GM19372 (cell line): Measurements from ENCODE around the gene ROPN1.

Experiments
- ATAC-seq: cut with Tn5 transposase; IDR thresholded peaks from one replicate; pipeline ENCODE4 v1.9.1; 2021; ENCODE audit warnings: mild to moderate bottlenecking, low read depth, moderate library complexity; ENCODE audit not compliant: unreplicated experiment

The ROPN1 gene

GRCh38 chr3:123951522-123952447 is 40.1 kb downstream of the ROPN1 start:
- no peak for ATAC-seq

- no peak for ATAC-seq
These were observed 42.3 kb downstream of the ROPN1 start for GRCh38 chr3:123949641-123950040.

GRCh38 chr3:123948449-123948848 is 43.5 kb downstream of the ROPN1 start:
- no peak for ATAC-seq

- ATAC-seq = no peak
These were observed 44.4 kb downstream of the ROPN1 start for GRCh38 chr3:123947482-123947881.

DNA sequence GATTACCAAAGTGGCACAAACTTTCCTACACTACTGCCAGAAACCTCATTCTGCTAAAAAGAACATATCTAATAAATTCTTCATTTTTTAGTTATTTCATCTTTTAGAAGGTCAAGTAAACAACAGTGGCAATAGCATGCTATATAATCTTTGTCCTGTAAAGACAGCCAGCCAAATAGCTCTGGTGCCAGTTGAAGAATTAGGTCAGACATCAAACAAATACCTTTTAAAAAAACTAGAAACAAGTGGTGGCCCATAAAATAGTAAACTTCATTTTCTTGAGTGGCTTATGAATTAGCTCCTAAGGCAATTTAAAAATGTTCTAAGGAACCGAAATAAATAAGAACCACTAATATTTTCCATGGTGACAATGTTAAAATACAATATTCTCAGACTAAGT is 50.4 kb downstream of the ROPN1 start:
- no peak for ATAC-seq

DNA sequence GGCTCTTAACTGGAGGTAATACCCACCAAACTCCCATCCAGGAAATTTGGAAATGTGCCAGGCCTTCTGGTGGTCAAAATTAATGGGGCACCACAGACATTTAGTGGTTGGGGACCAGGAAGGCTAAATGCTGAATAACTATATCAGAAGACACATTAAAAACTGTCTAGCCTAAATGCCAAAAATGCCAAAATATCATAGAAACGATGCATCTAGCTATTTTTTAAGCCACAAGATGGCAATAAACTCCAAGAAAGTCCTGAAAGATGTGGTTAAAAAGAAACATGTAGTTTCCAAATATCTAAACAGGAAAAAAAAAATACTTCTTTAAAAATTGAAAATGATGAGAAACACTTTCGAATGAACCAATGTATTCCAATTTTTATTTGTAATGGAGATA is 50.8 kb downstream of the ROPN1 start:
- ATAC-seq = no peak

GRCh38 chr3:123939706-123940105 is 52.2 kb downstream of the ROPN1 start:
- no peak for ATAC-seq

- no peak for ATAC-seq
These were observed 55.5 kb downstream of the ROPN1 start for GRCh38 chr3:123936400-123936799.

- no peak for ATAC-seq
These were observed 56.1 kb downstream of the ROPN1 start for GRCh38 chr3:123935830-123936229.

GRCh38 chr3:123934250-123934649 is 57.7 kb downstream of the ROPN1 start:
- no peak for ATAC-seq

DNA sequence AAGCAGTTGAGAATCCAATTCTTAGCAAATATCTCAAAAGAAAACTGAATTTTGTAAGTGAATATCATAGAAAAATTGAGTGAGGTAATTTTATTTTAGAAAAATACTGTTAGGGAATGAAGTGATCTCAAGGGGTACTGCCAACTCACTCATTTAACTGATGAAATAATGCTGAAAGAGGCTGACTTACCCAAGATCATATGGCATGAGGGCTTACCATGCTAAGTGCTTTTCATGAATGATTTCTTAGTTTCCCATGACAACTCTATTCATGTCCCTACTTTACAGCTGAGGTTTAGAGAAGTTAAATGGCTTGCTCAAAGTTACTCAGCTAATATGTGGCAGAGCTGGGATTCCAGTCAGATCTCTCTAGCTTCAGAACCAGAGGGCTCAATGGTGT is 61.5 kb downstream of the ROPN1 start:
- no peak for ATAC-seq

GRCh38 chr3:123929325-123929724 is 62.6 kb downstream of the ROPN1 start:
- no peak for ATAC-seq

GRCh38 chr3:123926396-123926795 is 65.5 kb downstream of the ROPN1 start:
- ATAC-seq = no peak

DNA sequence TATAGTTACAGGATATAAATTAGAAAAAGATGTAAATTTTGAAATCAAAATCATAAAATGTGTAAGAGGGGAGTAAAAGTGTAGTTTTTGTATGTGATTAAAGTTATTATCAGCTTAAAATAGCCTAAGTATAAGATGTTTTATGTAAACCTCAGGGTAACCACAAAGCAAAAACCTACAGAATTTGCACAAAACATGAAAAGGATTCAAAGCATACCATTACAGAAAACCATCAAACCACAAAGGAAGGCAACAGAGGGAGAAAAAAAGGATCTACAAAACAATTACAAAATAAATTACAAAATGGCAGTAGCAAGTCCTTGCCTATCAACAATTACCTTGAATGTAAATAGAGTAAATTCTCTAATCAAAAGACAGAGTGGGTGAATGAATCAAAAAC is 71.1 kb downstream of the ROPN1 start:
- no peak for ATAC-seq

- no peak for ATAC-seq
These were observed 71.5 kb downstream of the ROPN1 start for GRCh38 chr3:123920383-123920782.

DNA sequence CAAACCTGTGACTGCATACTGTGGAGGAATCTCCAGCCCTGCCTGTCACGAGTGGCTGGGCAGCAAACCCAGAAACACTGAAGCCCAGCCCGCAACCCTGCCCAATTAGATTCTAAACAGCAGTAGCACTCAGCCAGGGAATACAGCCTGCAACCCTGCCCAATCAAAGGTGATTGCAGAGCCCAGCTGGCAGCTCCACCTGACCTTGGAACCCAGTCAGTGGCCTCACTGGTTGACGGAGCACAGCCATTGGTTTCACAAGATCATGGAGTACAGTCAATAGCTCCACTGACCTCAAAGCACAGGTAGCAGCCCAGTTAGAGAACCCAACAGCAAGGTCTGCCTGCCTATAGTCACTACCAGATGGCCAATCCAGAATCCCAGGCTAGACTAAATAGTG is 72.6 kb downstream of the ROPN1 start:
- no peak for ATAC-seq
